ENCODE data around the gene AGFG2.

The AGFG2 gene

DNA sequence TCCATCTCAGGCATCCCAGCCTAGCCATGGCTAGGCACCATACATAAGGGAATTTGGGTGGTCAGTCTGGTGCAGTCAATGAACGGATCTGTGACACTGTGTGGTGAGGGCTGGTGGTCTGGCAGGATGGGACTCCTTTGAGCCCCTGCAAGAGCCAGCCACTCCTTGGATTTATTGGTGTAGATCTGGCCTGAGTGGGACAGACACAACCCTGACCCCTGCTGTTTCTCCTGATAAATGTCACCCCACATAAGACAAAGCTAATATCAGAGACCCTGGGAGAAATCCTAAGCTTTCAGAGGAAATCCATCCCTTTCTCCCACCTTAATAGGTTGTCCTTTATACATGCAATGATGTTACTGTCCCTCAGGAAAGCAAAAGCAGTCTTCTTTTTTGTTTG lies 49.4 kb downstream of the AGFG2 start:
- DNase-seq, result peak; percentile 11

DNA sequence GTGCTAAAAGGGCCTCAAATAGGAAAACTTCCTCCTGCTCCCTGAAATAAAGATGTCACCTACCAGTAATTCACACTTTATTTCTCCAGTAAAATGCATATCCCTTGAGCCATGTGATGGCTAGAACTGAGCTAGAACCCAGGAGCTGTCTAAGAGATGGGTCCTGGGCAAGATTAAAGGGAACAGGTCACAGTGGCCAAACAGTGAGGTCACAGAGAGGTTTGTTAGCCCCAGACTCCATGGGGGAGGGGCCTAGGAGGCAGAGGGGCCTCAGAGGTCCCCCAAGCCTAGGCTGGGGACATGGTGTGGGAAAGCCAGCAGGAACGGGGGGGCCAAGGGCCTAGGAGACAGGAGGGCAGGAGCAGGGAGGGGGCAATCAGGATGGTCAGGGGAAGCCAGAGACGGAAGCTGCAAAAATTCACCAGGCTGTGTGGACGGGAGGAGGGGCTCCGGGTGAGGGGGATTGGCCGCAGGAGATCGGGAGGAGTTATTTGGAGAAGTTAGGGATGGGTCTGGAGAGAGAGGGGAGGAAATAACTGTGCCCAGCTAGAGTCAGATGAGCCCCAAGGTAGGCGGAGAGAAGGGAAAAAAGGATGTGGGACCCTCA lies 50.4 kb downstream of the AGFG2 start:
- no peak for DNase-seq

DNA sequence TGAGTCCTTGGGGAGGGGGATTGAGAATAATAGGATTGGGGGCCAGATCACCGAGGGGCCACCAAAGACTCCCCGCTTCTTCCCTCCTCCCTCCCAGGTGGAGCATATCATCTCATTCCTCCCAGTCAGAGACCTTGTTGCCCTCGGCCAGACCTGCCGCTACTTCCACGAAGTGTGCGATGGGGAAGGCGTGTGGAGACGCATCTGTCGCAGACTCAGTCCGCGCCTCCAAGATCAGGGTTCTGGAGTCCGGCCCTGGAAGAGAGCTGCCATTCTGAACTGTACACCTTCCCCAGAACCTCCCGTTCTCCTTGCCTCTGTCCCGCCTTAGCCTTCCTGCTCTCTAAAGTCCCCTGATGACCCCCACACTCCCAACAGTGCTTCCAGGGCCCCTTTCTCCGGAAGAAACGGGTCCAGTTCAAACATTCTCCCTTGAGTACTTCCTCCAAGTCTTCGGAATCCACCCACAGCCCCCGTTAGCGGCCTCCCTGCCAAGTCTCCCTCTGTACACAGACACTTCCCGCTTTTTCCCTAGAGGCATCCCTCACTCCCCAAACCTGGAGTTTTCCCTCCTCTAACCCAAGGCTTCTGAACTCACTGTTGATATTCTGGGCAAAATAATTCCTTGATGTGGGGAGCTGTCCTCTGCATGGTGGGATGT lies 51.2 kb downstream of the AGFG2 start:
- no peak for DNase-seq

DNA sequence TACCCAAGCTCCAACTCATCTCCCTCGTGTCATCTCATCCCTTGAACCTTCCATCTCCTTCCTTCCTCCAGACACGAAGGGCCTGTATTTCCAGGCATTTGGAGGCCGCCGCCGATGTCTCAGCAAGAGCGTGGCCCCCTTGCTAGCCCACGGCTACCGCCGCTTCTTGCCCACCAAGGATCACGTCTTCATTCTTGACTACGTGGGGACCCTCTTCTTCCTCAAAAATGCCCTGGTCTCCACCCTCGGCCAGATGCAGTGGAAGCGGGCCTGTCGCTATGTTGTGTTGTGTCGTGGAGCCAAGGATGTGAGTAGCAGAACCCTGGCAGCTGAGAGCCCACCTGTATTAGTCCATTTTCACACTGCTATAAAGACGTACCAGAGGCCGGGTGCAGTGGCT lies 52.6 kb downstream of the AGFG2 start:
- DNase-seq, result no peak

DNA sequence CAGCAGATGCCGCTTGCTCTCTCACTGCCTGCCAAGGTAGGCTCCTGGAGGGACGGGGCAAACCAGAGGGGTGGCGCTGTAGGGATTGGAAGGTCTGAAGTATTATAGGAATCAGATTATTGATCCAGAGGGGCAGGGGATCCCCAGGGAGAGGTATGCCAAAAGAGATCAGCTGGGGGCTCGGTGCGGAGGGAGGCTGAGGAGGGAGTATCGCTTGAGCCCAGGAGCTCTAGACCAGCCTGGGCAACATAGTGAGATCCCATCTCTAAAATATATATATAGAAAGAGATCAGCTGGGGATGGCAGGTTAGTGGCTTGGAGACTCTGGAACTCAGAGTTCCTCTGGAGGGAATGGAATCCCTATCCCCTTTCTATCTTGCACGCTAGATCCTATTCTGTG lies 56.2 kb downstream of the AGFG2 start:
- DNase-seq, result no peak

DNA sequence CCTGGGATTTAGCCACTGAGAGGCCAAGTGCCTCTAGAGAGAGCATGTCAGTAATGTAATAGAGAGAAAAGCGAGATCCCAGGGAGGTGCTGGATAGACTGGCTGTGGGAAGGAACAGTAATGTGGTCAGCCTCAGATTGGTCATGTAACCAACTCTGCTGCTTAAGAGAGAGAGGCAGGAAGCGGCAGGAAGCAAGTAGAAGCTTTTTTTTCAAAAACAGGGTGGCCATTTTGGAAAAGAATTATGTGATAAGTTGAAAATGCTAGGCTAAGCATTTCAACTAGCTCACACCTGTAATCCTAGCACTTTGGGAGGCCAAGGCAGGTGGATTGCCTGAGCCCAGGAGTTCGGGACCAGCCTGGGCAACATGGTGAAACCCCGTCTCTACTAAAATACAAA lies 59.4 kb downstream of the AGFG2 start:
- DNase-seq, result no peak

DNA sequence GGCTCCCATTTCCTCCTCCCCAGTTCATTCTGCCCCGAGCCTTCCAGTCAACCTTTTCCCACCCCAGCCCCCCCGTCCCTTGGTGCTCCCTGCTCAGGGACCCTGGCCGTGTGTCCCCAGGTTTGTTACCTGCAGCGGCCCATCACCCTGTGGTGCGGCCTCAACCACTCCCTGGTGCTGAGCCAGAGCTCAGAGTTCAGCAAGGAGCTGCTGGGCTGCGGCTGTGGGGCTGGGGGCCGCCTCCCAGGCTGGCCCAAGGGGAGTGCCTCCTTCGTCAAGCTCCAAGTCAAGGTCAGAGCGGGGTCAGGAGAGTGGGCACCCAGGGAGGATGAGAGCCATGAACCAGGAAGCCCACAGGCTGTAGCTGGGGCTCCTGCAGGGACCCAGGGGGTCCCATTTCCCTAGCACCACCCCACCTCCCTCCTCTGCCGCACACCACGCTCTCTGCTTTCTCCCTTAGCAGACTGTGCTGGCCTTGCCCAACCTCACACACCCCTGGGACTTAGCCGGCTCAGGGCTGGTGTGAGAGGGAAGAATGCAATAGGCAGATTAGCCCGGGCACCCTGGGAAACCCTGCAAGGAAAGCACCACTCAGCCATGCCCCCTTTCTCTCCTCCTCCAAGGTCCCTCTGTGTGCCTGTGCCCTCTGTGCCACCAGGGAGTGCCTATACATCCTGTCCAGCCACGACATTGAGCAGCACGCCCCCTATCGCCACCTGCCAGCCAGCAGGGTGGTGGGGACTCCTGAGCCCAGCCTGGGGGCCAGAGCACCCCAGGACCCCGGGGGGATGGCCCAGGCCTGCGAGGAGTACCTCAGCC lies 61.1 kb downstream of the AGFG2 start:
- no peak for DNase-seq

DNA sequence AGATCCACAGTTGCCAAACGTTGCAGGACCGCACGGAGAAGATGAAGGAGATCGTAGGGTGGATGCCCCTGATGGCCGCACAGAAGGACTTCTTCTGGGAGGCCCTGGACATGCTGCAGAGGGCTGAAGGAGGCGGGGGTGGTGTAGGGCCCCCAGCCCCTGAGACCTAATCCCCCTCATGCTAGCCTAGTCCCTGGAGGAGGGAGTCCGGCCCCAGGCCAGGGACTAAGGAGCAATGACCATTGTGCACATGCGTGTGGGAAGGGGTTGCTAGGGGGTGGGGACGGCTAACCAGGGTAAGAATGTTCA lies 61.7 kb downstream of the AGFG2 start:
- no peak for DNase-seq

DNA sequence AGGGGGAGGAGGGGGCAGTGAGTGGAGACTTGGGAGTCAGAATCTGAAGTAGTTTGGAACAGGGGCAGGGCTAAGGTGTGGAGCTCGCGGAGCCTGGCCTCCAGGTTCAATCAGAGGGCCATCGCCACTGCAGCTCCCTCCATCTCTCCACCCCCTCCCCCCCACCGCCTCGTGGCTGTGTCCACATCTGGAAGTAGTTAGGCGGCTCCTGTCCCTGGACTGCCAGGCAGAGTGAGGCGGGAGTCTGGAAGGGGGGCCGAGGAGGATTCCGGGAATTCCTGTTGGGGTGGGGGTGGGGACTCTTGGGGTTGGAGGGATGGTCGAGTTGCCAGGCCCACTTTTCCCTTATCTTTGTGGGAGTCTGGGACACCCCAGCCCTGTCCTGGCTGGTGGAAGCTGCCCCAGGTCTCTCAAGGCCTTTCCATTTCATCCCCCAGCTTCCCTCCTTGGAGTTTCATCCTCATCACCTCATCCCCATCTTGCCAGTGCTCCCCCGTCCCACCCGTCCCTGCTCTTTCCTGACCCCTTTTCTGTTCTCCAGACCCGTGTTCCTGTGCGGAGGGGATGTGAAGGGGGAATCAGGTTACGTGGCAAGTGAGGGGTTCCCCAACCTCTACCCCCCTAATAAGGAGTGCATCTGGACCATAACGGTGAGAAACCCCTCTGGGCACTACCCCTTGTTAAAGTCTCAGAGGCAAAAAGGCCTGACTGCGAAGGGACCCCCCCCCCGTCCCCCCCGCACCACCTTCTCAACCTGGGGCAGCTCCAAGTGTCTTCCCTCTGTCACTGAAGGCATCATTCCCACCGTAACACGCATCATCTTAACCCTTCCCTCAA lies 64.1 kb downstream of the AGFG2 start:
- no peak for DNase-seq

DNA sequence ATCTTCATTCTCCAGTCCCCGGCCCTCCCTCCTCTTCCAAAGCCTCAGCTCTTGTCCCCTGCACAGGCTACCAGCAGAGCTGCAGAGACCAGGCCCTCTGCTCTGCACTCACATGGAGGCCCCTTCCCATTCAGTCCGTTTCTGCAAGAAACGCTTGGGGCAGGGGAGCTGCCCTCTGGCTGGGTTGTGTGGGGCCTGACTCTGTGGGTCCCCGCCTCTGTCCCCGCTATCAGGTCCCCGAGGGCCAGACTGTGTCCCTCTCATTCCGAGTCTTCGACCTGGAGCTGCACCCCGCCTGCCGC lies 64.7 kb downstream of the AGFG2 start:
- DNase-seq, result no peak

DNA sequence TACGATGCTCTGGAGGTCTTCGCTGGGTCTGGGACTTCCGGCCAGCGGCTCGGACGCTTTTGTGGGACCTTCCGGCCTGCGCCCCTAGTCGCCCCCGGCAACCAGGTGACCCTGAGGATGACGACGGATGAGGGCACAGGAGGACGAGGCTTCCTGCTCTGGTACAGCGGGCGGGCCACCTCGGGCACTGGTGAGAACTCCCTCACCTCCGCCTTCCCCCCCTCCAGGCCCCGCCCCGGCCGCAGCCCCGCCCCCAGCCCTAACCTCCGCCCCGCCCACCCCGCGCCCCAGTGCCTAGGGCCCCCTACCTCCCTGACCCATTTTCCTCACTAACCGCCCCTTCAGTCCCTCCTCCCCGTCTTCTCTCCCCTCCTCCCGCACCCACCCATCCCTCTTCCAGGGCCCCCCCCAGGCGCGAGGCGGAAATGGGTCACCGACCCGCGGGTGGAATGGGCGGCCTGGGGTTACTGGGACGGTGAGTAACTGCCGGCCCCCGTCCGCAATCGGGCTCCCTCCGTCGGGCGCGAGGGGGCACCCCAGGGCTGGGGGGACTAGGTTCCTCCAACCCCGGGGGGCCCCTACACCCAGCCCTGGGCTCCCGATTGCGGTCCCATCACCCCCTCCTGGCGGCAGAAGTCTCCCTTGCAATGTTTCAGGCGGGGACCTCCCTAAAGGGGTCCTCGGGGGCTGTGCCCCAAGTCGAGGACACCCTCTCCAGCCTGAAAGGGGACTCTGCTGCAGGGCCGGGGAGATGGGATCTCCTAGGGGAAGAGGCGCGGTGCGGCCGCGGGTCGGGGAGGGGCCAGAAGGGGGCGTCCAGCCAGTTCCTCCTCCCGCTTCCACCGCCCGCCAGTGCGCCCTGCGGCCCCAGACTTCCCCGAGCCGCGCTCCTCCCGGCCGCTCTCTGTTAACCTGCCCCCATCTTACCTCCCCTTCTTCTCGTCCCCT lies 65.3 kb downstream of the AGFG2 start:
- DNase-seq, result peak; percentile 25

DNA sequence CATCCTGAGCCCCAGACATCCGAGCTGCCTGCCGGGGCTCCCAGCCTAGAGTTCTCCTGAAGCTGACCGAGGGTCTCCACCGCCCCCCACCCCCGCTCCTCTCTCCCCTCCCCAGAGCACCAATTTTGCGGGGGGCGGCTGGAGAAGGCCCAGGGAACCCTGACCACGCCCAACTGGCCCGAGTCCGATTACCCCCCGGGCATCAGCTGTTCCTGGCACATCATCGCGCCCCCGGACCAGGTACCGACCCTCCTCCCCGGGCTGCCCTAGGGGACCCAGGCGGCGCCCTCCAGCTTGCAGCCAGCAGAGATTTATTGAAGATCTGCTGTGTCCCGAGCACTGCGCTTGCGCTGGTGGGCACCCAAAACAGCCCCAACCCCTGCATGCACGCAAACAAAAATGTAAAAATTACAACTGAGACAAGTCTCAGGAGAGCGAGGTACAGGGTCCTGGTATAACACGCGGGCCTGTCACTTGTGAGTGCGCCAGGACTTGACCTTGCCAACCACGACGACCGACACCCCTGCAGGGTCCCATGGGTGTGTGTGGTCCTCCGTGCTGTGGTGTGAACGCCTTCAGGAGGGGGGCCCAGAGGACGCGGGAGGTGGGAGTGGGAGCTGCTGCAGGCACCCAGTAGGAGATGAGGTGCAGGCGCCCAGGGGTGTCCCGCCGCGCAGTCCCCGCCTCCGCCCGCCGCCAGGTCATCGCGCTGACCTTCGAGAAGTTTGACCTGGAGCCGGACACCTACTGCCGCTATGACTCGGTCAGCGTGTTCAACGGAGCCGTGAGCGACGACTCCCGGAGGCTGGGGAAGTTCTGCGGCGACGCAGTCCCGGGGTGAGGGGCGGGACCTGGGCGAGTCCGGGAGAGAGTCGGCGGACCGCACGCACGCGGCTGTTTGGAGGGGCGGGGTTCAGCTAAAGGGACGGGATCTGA lies 66.2 kb downstream of the AGFG2 start:
- no peak for DNase-seq

DNA sequence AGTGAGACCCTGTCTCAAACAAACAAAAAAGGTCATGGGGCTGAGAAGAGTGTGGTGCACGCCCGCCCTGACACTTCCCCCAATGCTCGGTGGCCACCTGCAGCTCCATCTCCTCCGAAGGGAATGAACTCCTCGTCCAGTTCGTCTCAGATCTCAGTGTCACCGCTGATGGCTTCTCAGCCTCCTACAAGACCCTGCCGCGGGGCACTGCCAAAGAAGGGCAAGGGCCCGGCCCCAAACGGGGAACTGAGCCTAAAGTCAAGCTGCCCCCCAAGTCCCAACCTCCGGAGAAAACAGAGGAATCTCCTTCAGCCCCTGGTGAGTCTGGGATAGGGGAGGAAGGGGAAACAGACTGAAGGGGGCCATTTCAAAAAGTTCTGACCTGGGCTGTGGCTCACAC lies 67.3 kb downstream of the AGFG2 start:
- no peak for DNase-seq

DNA sequence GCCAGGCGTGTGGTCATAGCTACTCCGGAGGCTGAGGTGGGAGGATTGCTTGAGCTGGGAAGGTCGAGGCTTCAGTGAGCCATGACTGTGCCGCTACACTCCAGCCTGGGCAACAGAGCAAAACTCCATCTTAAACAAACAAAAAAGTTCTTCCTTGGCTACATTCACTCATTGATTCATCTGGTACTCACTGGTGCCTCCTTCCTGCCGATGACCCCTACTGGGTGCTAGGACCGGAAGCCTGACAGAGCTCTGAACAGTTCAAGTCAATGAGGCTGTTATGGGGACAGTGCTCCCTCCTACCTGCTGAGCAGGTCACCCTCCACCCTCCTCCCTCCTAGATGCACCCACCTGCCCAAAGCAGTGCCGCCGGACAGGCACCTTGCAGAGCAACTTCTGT lies 68.1 kb downstream of the AGFG2 start:
- DNase-seq, result no peak

DNA sequence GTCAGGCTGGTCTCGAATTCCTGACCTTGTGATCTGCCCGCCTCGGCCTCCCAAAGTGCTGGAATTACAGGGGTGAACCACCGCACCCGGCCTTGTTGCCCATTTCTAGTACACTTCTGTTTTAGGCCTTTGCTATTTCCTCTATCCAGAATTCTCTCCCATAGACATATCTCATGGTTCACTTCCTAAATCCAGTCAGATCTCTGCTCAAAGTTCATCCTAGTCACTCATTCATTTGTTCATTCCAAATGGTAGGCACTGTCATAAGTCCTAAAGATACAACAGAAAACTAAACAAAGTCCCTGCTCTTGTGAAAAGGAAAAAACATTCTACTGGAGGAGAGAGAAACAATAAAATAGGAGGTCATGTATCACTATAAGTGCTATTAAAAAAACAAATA lies 71.0 kb downstream of the AGFG2 start:
- no peak for DNase-seq

DNA sequence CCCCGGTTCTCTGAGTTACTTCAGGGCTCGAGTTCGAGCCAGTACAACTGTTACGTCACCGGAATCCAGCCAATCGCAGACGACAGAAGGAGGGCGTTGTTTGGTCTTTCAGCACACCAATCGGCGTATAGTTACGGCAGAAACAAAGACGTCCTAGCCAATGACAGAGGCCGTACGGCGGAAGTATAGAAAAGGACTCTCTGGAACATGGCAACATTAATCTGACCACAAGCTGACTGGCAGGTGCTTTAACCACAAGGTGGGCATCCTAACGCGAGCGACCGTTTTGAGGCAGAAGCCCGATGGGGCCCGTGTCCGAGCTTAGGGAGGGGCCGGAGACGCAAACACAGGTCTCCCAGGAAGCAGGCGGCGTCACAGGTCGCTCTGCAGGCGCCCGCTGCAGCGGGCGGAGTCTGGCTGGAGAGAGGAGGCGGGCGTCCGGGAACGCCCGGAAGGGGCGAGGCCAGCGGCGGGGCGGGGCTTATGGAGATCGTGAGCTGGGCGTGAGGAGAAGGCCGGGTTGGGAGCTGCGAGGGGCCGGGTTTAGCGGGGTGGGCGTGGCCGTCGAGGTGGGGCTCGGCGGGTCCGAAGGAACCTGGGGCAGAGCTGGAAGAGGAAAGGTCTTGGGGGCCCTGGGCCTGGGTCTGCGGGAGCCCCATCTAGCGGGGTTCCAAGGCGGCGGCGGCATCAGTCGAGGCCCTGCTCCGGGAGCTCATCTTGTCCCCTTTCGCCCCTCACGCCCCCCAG lies 73.2 kb downstream of the AGFG2 start, which contains the start of gene MOSPD3:
Gene MOSPD3, plus strand, starts transcription at position 558 of the 747 bp plus-strand sequence. CDS start 252 bp downstream, outside the sequence.
- DNase-seq, result peak; percentile 83

DNA sequence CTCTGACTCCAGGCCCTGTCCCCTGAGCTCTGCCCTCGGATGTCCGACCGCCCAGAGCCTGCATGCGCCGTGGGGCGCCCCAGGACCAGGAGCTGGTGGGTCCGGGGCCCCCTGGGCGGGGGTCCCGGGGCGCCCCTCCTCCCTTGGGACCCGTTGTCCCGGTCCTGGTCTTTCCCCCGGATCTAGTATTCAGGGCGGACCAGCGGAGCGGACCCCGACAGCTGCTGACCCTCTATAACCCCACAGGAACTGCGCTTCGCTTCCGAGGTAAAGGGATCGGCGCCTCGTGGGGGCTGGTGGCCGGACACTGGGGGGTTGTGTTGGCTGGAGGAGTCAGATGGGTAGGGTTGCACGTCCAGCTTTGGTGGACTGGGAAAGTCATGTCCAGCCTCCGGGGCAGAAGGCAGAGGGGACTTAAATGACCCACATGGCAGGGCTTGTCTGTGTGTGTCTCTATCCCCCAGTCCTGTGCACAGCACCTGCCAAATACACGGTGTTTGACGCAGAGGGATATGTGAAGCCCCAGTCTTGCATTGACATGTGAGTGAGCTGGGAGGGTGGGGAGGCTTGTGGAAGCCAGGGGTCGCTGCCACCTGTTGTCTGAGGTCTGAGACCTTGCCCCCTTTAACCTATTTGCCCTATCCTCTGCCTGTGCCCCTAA lies 73.9 kb downstream of the AGFG2 start:
- DNase-seq, result no peak

DNA sequence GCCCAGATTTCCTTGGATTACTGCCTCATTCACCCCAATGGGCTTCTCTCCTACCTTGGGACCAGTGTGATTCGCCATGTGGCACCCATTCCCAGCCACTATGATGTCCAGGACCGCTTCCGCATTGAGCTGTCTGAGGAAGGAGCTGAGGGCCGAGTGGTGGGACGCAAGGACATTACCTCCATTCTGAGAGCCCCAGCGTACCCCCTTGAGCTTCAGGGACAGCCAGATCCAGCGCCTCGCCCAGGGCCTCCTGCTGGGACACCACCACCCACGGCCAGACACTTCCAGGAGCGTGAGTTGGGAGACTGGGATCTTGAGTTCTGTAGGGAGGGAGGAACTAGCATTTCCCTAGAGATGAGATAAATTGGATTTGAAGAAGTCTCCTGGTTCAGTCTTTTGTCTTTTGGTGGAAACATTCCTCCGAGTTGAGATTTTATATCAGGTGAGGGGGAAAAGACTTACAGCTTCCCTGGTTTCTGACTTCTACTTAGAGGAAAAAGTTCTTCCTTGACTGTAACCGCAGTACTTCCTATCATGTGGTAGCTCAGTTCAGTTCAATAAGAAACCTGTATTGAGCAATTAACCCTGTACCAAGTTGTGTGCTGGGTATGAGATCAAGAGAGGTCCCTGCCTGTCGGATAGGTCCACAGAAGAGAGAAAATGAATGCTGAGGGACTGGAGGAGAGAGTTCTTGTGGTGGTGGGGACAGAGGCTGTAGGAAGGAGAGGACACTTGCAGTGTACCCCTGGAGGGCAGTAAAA lies 74.6 kb downstream of the AGFG2 start:
- DNase-seq, result no peak

DNA sequence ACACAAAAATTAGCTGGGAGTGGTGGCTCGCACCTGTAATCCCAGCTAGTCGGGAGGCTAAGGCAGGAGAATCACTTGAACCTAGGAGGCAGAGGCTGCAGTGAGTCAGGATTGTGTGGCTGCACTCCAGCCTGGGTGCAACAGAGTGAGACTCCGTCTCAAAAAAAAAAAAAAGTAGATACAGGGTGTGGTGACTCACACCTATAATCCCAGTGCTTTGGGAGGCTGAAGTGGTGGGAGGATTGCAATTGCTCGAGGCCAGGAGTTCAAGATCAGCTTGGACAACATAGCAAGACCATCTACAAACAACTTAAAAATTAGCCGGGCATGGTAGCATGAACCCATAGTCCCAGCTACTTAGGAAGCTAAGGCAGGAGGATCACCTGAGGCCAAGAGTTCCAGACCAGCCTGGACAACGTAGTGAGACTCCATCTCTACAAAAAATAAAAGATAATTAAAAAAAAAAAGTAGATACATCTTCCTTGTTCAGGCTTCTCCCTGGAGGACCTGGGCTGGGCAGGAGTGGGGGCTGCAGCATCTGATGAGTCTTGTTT lies 75.4 kb downstream of the AGFG2 start:
- no peak for DNase-seq

Data from KG1 (cell line).